Measurements from ENCODE around the gene MERTK.

DNA sequence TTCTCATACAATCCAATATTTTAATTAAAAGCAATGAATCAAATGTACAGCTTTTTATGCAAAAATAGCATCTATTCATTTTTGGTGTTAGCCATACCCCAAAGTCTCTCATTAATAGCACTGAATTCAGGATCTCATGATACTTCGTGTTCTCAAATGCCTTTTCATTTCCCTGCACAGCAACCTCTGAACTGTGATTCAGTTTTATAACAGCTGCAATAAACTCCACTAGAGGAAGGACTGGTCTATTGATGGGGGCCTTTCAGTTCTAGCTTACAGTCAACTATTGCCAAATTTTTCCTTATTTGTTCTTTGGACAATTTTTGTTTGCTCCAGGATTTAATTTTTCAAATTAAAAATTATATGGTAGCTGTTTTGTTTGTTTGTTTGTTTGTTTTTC lies 151.9 kb downstream of the MERTK start:
- TF ChIP-seq, protein P1, sequence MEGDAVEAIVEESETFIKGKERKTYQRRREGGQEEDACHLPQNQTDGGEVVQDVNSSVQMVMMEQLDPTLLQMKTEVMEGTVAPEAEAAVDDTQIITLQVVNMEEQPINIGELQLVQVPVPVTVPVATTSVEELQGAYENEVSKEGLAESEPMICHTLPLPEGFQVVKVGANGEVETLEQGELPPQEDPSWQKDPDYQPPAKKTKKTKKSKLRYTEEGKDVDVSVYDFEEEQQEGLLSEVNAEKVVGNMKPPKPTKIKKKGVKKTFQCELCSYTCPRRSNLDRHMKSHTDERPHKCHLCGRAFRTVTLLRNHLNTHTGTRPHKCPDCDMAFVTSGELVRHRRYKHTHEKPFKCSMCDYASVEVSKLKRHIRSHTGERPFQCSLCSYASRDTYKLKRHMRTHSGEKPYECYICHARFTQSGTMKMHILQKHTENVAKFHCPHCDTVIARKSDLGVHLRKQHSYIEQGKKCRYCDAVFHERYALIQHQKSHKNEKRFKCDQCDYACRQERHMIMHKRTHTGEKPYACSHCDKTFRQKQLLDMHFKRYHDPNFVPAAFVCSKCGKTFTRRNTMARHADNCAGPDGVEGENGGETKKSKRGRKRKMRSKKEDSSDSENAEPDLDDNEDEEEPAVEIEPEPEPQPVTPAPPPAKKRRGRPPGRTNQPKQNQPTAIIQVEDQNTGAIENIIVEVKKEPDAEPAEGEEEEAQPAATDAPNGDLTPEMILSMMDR (IDR thresholded peaks at IDR 0.05) = no peak
- TF ChIP-seq POLR2AphosphoS5 (IDR thresholded peaks at IDR 0.05) = no peak
